PFSK-1 (cell line): ENCODE data around the gene ZC3H18.

ENCODE experiments used
- FOXP2 ChIP-seq: optimal IDR thresholded peaks from 2 replicates; pipeline ENCODE3; 2011; ENCODE audit warnings: borderline replicate concordance, control low read depth, inconsistent platforms; ENCODE audit not compliant: insufficient read depth; ENCODE audit errors: extremely low read length, extremely low read depth
- REST ChIP-seq, 2 experiments: IDR thresholded peaks; 2 replicates each; pipeline versions ENCODE4 v1.6.1 to v1.8.0; 2011 to 2012; ENCODE audit warnings: low read depth in 2 of 2, low read length in 2 of 2, control low read depth in 1 of 2, inconsistent platforms in 1 of 2, mild to moderate bottlenecking in 1 of 2, moderate library complexity in 1 of 2; ENCODE audit not compliant: insufficient read depth in 1 of 2

- TF ChIP-seq FOXP2 (no peak), REST (IDR thresholded peaks at IDR 0.05; ENCODE audit: insufficient read depth in 1 of 2, low read depth in 2 of 2, low read length in 2 of 2) (no peak)
Observed at GRCh38 chr16:88624977-88625576, 54.9 kb downstream of the ZC3H18 start.
